ENCODE data around the gene IFRD2. TPM values are rescaled to one million over a fixed set of nuclear protein-coding genes. Genes with fewer than 3 reads are reported as not detected.

IFRD2 gene
- total and polyA plus RNA-seq, 9 of the 15 experiments (the other 6 are each of a cell fraction or from before 2014, with no cell fraction given): 30.5 to 115 (median 52.8) TPM

- Histone ChIP-seq H3K36me3 (ENCODE audit: control insufficient read depth, insufficient read depth, low read length) (peaks cover 63% of the 10 kb centered on the region; the same call in 2 of the 3 replicates), H3K4me1 (replicated peaks in 1 of 2; ENCODE audit: control insufficient read depth in 2 of 2, insufficient read depth in 2 of 2, low read length in 2 of 2) (peaks cover 12 to 25% of the 10 kb centered on the region in 2 experiments; a peak in 4 of 5 replicates), H3K4me3 (peak within 1 kb of the TSS; percentile 84), H3K27me3 (ENCODE audit: control insufficient read depth in 2 of 2, insufficient read depth in 2 of 2, low read length in 2 of 2) (no peaks in the 10 kb centered on the region), H3K4me2 (ENCODE audit: insufficient read depth, low read length) (peak within 1 kb of the TSS; percentile 86), H3K27ac (ENCODE audit: extremely low read depth, low read depth, low read length) (peak within 1 kb of the TSS; percentile 54), H3K9me1 (ENCODE audit: control insufficient read depth, insufficient read depth, low read length) (no peaks in the 10 kb centered on the region), H3K79me2 (ENCODE audit: control insufficient read depth, insufficient read depth, low read length) (peaks cover 24% of the 10 kb centered on the region), H3K9me3 (replicated peaks; ENCODE audit: control insufficient read depth, insufficient read depth, low read depth, low read length) (no peaks in the 10 kb centered on the region), H4K20me1 (replicated peaks; ENCODE audit: control insufficient read depth, insufficient read depth, low read length) (peaks cover 6% of the 10 kb centered on the region; the same call in 1 of the 2 replicates), H3K9ac (ENCODE audit: insufficient read depth in 1 of 2, low read depth in 2 of 2, low read length in 2 of 2) (peak within 1 kb of the TSS; percentile 78 to 98), H2AFZ (ENCODE audit: low read depth, low read length) (peak within 1 kb of the TSS; percentile 87)
- peak; percentile 91 for ATAC-seq
- in situ Hi-C loops (cut with MboI) (no loop called here), intact Hi-C loops (cut with micrococcal nuclease) (loop anchor here (2.0 kb wide), 1 partner anchor 29 kb away; the partner anchor contains the start of genes HYAL3 and NAA80)
- ChIA-PET POLR2A (interaction anchor here (0.6 to 2.1 kb wide), 15 partner anchors 9 to 56 kb away, joined by 3 to 31 read pairs (median 4); partner anchors contain the start of genes HYAL1, HYAL3, NAA80 and RASSF1), CTCF (ENCODE audit: low intra/inter-chr PET ratio) (no interaction called here)
- peak; percentile 97 for FAIRE-seq
- BruUV-seq (replicated peaks): no TSS peak
- peak; percentile 88 to 97 (median 92) for DNase-seq (ENCODE audit: extremely low read depth in 1 of 4, low spot score in 3 of 4)
- 2% methylated on average over 41 of the region's 55 CpGs for WGBS (ENCODE audit: insufficient coverage, low coverage, missing lambda C conversion rate)
- TF ChIP-seq HNRNPH1 (optimal IDR thresholded peaks at IDR 0.05; ENCODE audit: low read depth, low read length) (no peak), RBM25 (IDR thresholded peaks at IDR 0.05; ENCODE audit: low read depth, low read length, severe bottlenecking) (peak; percentile 46), STAT6 (CRISPR knock-in tag; IDR thresholded peaks at IDR 0.05) (no peak), C11orf30 (IDR thresholded peaks at IDR 0.05; ENCODE audit: low read depth) (peak; percentile 90), POLR2G (IDR thresholded peaks at IDR 0.05; ENCODE audit: low read depth, low read length) (peak; percentile 95), MXI1 (IDR thresholded peaks at IDR 0.05; ENCODE audit: low read depth, low read length) (peak; percentile 37; the same call in 1 of the 2 replicates), HMG20A (CRISPR knock-in tag; conservative IDR thresholded peaks at IDR 0.05) (no peak), HDAC1 (IDR thresholded peaks at IDR 0.05) (peak in 1 of 2 experiments; percentile 90; a peak in 2 of 4 replicates), ZHX1 (conservative IDR thresholded peaks at IDR 0.05; ENCODE audit: low read length) (no peak), NR2C2 (CRISPR knock-in tag; IDR thresholded peaks at IDR 0.05) (no peak), NR2C2 (tag; IDR thresholded peaks at IDR 0.05) (peak; percentile 24; the same call in 1 of the 2 replicates), CBX1 (IDR thresholded peaks at IDR 0.05; ENCODE audit: low read depth) (no peak), MCM2 (IDR thresholded peaks at IDR 0.05; ENCODE audit: low read depth) (no peak), MAZ (CRISPR knock-in tag; conservative IDR thresholded peaks at IDR 0.05 in 1 of 2, IDR thresholded peaks at IDR 0.05 in 1 of 2) (peak in 1 of 2 experiments; percentile 47; a peak in 1 of 4 replicates), SP2 (IDR thresholded peaks at IDR 0.05; ENCODE audit: extremely low read depth, low read depth, low read length, poor library complexity, severe bottlenecking) (peak; percentile 52), L3MBTL2 (IDR thresholded peaks at IDR 0.05) (peak; percentile 28; the same call in 1 of the 2 replicates)
Measured at GRCh38 chr3:50327943-50328691, 35.9 kb upstream of the IFRD2 start, which contains the start of gene TUSC2. Gene TUSC2 (minus strand): TSS chr3:50328223. CDS start chr3:50328099, 124 bp downstream.
